Measurements from ENCODE around the gene CASZ1.

CASZ1 gene

DNA sequence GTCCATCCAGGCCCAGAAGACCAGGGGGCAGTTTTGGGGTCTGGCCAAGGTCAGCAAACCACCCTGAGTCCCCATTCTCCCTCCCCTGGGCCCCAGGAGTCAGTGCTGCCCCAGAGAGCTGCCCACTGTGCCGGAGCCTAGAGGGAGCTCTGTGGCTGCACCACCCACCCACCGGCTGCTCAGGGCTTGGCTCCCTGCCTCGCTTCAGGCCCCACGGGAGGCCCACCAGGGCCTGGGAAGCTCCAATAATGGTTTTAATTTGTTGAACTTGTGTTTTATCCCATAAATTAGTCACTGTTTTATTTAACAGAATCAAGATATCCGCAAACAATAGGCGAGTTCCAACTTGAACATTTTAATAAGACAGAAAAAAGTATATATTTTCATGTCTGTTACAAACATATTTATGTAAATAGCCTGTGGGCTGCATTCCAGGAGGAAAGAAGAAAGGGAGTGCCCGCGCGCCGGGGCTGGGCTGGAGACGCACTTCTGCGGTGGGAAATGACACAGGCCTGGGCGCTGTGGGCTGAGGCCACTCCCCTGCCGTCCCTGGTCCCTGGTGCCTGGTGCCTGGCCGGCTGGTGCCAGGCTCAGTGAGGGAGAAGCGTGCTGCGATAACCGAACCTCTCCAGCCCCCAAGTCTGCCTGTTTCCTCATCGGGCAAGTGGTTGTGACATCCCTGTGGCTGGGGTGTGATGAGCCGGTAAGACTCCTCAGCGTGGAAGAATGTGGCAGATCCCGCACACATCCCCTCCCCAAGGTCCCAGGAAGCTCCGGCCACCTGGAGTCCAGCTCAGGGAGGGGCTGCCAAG is 161.2 kb downstream of the CASZ1 start:
- DNase-seq: no peak

DNA sequence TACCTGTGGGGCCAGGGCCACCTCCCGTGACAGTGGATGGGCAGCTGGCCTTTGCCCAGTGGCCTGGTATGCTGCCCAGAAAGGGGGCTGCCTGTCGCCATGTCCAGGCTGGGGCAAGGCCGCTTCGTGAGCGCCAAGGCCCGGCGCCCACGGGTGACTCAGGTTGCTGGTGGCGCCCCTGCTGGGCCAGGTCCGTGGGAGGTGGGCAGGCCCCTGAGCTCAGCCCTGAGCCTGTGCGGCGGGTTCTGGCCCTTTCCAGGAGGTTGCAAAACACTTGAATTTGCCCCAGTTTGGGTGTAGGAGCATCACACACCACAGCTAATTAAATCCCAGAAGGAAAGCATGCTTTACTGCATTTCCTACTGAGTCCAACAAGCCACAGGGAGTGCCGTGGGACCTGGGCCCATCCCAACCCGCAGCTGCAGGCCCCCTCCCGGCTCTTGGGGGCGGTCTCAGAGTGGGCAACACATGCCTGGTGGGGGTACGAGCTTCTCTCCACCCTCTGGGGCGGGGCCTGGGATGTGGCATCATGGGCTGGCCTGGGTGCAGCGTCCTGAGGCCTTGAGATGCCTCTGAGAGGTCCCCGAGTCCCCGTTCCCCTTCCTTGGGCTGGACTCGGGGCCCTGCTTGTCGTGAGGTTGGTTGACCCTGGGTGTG is 161.9 kb downstream of the CASZ1 start:
- DNase-seq: no peak

DNA sequence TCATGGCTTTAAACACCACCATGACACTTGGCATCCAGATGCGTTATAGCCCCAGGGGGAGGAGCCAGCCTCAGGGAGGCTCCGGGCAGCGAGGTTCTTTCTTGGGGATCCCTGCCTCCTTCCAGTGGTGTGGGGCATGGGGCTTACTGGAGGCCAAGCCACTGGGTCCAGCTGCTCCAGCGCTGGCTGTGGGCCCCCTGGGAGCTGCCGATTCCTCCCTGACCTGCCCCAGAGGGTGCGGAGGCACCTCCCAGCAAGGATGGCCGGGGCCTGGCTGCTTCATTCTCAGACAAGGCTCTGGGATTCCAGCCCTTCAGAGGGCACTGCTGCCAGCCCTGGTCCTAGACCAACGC is 162.4 kb downstream of the CASZ1 start:
- DNase-seq: no peak

DNA sequence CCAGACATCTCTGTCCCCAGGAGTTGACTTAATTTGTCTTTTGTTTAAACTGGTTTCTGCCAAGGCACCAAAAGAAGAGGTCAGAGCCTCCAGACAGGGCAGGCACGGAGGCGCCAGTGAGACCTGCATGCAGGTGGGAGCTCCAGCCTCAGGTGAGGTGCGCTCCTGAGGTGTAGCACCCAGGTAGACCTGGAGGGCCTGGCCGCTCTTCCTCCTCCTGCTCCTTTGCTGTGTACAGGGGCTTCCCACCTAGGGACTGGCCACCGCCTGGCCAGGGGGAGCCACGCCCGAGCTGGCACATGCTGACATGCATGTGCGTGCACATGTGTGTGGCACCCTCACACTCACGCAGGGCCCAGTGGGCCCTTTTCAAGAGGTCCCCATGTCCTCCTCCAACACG is 163.0 kb downstream of the CASZ1 start:
- no peak for DNase-seq

- DNase-seq: no peak
Observed at GRCh38 chr1:10632691-10633090, 163.8 kb downstream of the CASZ1 start.

GRCh38 chr1:10631811-10632593 is 164.4 kb downstream of the CASZ1 start:
- DNase-seq: no peak

- DNase-seq: no peak
Observed at GRCh38 chr1:10631121-10631810, 165.2 kb downstream of the CASZ1 start.

DNA sequence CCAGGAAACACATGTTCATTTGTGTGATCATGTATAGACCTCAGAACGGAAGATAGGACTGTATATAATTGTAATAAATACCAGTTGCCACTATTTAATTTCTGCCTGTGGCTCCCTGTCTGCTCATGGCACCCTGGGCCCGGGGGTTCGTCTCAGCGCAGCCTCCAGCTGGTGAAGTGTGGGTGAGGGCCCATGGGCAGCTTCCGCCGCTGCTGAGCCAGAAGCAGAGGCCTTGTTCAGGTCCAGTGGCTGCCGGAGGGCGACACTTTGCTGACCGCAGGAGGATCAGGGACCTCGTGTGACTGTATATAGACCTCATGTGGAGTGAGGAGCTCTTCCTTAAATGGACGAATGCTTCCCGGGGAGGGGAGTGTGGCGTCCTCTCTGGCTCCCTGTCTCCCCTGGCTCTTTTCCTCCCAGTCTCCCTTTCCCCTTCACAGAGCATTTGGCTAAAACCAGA is 165.8 kb downstream of the CASZ1 start:
- no peak for DNase-seq

- no peak for DNase-seq
Observed at GRCh38 chr1:10629816-10630571, 166.5 kb downstream of the CASZ1 start.

DNA sequence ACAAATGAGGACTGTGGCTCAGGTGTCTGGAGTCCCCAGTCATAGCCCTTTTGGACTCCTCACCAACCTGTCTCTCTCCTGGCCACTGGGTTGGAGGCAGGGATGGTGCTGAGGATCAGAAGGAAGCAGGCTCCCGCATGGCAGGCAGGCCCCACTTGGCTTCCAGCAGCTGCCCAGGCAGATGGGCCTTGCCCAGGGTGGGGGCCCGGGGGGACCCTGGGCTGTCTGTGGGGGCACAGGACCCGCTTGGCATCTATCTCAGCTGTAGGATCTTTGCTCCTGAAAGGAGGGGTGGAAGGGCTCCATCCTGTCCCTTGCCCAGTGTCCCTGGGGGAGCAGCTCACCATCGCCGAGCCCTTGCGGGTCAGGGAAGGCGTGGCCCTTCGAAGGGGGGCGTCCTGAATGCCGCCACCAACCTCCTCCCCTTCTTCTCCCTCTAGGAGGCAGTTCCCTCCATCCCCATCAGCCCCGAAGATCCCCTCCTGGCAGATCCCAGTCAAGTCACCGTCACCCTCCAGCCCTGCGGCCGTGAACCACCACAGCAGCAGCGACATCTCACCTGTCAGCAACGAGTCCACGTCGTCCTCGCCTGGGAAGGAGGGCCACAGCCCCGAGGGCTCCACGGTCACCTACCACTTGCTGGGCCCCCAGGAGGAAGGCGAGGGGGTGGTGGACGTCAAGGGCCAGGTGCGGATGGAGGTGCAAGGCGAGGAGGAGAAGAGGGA is 167.2 kb downstream of the CASZ1 start:
- DNase-seq: no peak

DNA sequence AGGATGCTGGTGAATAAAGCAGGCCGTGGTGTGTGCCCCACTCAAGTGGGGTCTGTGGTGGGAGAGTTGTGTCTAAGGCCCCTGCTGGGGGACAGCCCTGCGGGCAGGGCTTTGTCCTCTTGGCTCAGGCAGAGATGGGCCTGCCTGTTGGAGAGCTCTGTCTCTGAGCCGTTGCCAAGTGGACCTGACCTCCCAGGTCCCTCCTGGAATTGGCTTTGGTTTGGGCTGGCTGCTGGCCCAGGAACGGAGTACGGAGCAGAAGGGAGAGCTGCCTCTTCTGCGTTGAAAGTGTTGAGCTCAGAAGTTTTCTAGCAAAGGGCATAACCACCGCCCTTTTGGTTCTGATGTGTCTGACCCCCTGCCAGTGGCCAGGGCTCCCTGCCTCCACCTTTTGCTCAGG is 167.8 kb downstream of the CASZ1 start:
- DNase-seq: no peak

GRCh38 chr1:10626791-10627410 is 169.5 kb downstream of the CASZ1 start:
- no peak for DNase-seq

DNA sequence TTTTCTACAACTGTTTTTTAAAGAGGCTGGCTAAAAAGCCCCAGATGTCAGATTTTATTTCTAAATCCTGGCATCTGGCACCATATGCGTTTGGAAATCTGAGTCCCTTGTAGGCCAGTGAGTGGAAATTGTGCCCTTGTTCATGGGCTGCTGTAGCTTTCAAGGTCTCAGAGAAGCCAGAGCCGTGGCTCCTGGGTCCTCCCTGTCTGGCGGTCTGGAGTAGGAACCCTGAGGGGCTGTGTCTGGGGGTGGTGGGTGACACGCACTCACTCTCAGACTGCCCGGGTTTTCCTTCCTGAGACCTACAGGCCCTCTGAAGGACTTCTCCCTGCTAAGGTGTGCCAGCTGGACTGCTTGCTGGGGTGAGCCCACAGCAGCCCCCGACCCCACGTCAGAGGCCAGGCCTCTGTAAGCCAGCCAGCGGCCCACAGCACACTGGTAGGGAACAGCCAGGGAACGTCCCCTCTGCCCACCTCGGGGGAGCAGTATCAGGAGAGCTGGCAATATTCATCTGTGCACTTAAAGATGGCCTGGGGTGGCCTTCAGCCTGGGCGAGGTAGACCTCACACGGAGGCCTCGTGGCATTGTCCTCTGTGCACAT is 170.2 kb downstream of the CASZ1 start:
- no peak for DNase-seq

DNA sequence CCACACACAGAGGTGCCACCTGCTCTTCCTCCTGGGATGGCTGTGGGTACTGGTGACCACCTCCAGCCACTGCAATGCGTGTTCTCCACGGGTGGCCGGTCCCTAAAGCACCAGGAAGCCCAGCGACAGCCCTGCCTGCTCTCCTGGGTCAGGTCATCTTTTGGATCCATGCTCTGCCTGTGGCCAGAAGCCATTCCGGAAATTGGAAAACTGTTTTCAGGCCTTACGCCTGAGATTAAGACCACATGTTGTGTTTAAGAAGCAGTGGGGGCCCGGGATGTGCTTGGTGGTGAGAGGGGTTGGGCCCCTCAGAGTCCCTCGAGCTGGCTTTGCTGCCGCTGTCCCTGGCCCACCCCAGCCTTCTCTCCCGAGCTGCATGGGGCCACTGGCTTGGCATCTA is 170.9 kb downstream of the CASZ1 start:
- no peak for DNase-seq

DNA sequence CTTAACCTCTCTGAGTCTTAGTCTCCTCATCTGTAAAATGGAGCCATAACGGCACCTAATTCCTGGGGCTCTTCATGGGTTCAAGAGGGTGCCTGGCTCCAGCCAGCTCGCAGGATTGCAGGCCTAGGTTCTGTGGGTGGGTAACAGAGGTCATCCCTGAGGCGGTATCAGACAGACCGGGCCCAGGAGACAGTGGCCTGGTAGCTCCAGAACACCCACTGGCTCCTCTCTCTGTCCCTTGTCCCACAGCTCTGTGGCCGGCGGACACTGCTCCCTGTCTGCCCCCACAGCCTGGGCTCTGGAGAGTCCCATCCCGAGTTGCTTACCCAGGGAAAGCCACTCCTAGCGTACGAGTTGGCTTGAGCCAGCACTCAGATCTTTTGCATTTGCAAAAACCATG is 171.4 kb downstream of the CASZ1 start:
- DNase-seq: no peak

DNA sequence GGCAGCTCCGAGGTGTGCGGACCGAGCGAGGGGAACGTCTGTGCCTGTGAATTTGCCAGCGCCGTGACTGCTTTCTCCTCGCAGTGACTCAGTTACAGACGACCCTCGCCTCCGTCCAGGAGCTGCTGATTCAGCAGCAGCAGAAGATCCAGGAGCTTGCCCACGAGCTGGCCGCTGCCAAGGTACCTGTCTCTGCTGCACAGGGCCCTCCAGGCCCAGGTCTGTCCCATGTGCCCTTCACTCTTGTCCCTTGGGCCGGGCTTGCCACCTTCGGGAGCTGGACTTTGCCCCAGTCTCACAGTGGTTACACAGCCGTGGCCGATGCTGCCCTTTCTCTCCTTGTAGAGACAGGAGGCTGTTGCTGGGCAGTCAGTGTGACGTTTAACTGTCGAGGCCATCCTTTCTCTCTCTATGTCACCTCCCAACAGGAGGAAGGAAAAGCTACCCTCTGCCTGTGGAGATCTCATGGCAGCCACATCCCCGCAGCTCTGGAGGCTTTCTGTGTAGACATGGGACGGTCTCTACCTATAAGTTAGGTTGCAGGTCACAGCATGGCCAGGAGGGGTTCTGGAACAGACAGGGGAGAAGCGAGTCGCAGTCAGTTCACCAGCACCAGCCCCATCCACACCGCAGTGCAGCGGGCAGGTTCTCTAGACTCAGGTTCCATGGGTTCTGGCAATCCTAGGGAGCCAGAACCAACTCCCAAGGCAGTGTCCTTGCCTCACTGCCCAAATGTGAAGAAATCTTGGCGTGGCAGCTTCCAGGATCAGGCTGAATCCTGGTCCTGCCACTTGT is 172.0 kb downstream of the CASZ1 start:
- DNase-seq: no peak

- no peak for DNase-seq
Observed at GRCh38 chr1:10623686-10624145, 172.7 kb downstream of the CASZ1 start.

DNA sequence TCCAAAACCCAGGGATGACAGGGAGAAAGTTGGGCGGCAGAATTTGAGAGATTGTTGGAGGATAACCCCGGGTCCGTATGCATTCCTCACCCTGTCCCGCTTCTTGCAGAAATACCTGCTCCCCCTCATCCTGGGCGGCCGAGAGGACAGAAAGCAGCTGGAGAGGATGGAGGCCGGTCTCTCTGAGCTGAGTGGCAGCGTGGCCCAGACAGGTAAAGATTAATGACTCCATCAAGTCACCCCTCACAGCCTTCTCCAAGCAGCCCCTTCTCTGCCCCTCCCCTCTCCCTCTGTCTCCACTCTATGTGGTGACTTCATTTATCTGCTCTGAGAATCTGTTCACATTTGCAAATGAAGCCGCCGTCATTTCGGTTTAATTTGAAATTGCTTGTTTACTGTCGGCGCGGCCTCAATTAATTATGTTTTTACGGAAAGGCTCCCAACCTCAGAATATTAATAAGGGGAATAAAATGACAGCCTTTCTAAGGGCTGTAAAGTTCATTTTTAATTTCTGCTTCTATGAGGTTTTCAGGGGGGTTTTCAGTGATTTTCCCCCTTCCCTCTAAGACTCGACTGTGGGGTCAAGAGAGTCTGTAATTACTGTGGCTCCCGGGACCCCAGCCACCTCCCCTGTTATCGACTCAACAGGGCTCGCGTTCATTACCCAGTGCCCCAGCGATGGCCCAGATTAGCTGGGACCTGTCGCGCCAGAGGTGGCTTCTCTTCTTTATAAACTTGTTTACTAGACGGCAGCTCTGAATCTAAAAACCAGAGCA is 173.3 kb downstream of the CASZ1 start:
- DNase-seq: no peak

- no peak for DNase-seq
Observed at GRCh38 chr1:10621906-10622305, 174.5 kb downstream of the CASZ1 start.
